SKM-1 treated with dmso at 0.1 percent for 144 hours (cell line): Measurements from ENCODE around the gene PITPNM1.
A peak's percentile ranks its signal among the peaks of the same experiment; 100 is the strongest.
"Not testable (repeated sequence)": the region's sequence is repeated elsewhere in the genome, so short reads cannot be mapped to it uniquely, and the experiment has no call there.

Source experiments
- DNase-seq: peaks from one replicate; lab custom pipeline; 2025; ENCODE audit not compliant: unreplicated experiment; lab: John Stamatoyannopoulos, UW

PITPNM1 gene

GRCh38 chr11:67504950-67505581 is at the start of gene PITPNM1:
PITPNM1 (minus strand) TSS chr11:67505363; CDS start chr11:67504180, 1,183 bp downstream.
- peak; percentile 65 for DNase-seq

- DNase-seq: not testable (repeated sequence)
Observed at GRCh38 chr11:67551697-67552096, 46.5 kb upstream of the PITPNM1 start.

- no peak for DNase-seq
Observed at GRCh38 chr11:67551127-67551526, 46.0 kb upstream of the PITPNM1 start.

- DNase-seq: no peak
Observed at GRCh38 chr11:67548555-67549110, 43.5 kb upstream of the PITPNM1 start.

GRCh38 chr11:67548112-67548511 is 42.9 kb upstream of the PITPNM1 start:
- not testable (repeated sequence) for DNase-seq

GRCh38 chr11:67545280-67545679 is 40.1 kb upstream of the PITPNM1 start:
- no peak for DNase-seq

- no peak for DNase-seq
Observed at GRCh38 chr11:67544616-67545242, 39.6 kb upstream of the PITPNM1 start.

GRCh38 chr11:67543585-67543984 is 38.4 kb upstream of the PITPNM1 start:
- DNase-seq: no peak

- no peak for DNase-seq
Observed at GRCh38 chr11:67542971-67543370, 37.8 kb upstream of the PITPNM1 start.

- no peak for DNase-seq
Observed at GRCh38 chr11:67542169-67542568, 37.0 kb upstream of the PITPNM1 start.

- DNase-seq: no peak
Observed at GRCh38 chr11:67541198-67541597, 36.0 kb upstream of the PITPNM1 start.

- no peak for DNase-seq
Observed at GRCh38 chr11:67539550-67539949, 34.4 kb upstream of the PITPNM1 start.

GRCh38 chr11:67538823-67539505 is 33.8 kb upstream of the PITPNM1 start:
- no peak for DNase-seq

- no peak for DNase-seq
Observed at GRCh38 chr11:67538306-67538705, 33.1 kb upstream of the PITPNM1 start.

GRCh38 chr11:67535561-67535960 is 30.4 kb upstream of the PITPNM1 start:
- DNase-seq: no peak

- no peak for DNase-seq
Observed at GRCh38 chr11:67534070-67534679, 29.0 kb upstream of the PITPNM1 start.

- DNase-seq: no peak
Observed at GRCh38 chr11:67532889-67533288, 27.7 kb upstream of the PITPNM1 start.

GRCh38 chr11:67530282-67530592 is 25.1 kb upstream of the PITPNM1 start:
- DNase-seq: no peak

GRCh38 chr11:67528376-67528775 is 23.2 kb upstream of the PITPNM1 start:
- no peak for DNase-seq

- DNase-seq: no peak
Observed at GRCh38 chr11:67525275-67525976, 20.3 kb upstream of the PITPNM1 start.

GRCh38 chr11:67524480-67524808 is 19.3 kb upstream of the PITPNM1 start:
- no peak for DNase-seq
